HG03097 (cell line): ENCODE measurements around the gene OPCML.
"Not testable (repeated sequence)": the region's sequence is repeated elsewhere in the genome, so short reads cannot be mapped to it uniquely, and the experiment has no call there.

Experiments
- ATAC-seq: cut with Tn5 transposase; IDR thresholded peaks from one replicate; pipeline ENCODE4 v1.9.1; 2021; ENCODE audit not compliant: unreplicated experiment, low FRiP score

The OPCML gene

GRCh38 chr11:132438418-132438817 lies 1093.9 kb downstream of the OPCML start:
- ATAC-seq = no peak

- no peak for ATAC-seq
Measured at GRCh38 chr11:132430429-132431062, 1101.8 kb downstream of the OPCML start.

- no peak for ATAC-seq
Measured at GRCh38 chr11:132429685-132430084, 1102.6 kb downstream of the OPCML start.

GRCh38 chr11:132427611-132428010 lies 1104.7 kb downstream of the OPCML start:
- ATAC-seq = no peak

- no peak for ATAC-seq
Measured at GRCh38 chr11:132424433-132424832, 1107.9 kb downstream of the OPCML start.

GRCh38 chr11:132423266-132423665 lies 1109.0 kb downstream of the OPCML start:
- ATAC-seq = no peak

GRCh38 chr11:132422722-132423121 lies 1109.6 kb downstream of the OPCML start:
- no peak for ATAC-seq

- no peak for ATAC-seq
Measured at GRCh38 chr11:132421555-132421954, 1110.7 kb downstream of the OPCML start.

GRCh38 chr11:132414451-132414850 lies 1117.8 kb downstream of the OPCML start:
- ATAC-seq = no peak

- no peak for ATAC-seq
Measured at GRCh38 chr11:132410383-132410782, 1121.9 kb downstream of the OPCML start.

- ATAC-seq = no peak
Measured at GRCh38 chr11:132409573-132410355, 1122.5 kb downstream of the OPCML start.

- no peak for ATAC-seq
Measured at GRCh38 chr11:132408877-132409276, 1123.4 kb downstream of the OPCML start.

- ATAC-seq = no peak
Measured at GRCh38 chr11:132405728-132406127, 1126.6 kb downstream of the OPCML start.

- no peak for ATAC-seq
Measured at GRCh38 chr11:132402071-132402684, 1130.1 kb downstream of the OPCML start.

GRCh38 chr11:132396318-132396717 lies 1136.0 kb downstream of the OPCML start:
- ATAC-seq = no peak

GRCh38 chr11:132395434-132395833 lies 1136.9 kb downstream of the OPCML start:
- no peak for ATAC-seq

- ATAC-seq = no peak
Measured at GRCh38 chr11:132379540-132379939, 1152.8 kb downstream of the OPCML start.

GRCh38 chr11:132373405-132374143 lies 1158.7 kb downstream of the OPCML start:
- no peak for ATAC-seq

GRCh38 chr11:132370114-132370513 lies 1162.2 kb downstream of the OPCML start:
- ATAC-seq = not testable (repeated sequence)

- ATAC-seq = no peak
Measured at GRCh38 chr11:132367293-132367692, 1165.0 kb downstream of the OPCML start.

GRCh38 chr11:132365650-132366049 lies 1166.7 kb downstream of the OPCML start:
- ATAC-seq = no peak
